ENCODE results near the gene LYRM4.
"Not testable (repeated sequence)": the region's sequence is repeated elsewhere in the genome, so short reads cannot be mapped to it uniquely, and the experiment has no call there.

Gene LYRM4

DNA sequence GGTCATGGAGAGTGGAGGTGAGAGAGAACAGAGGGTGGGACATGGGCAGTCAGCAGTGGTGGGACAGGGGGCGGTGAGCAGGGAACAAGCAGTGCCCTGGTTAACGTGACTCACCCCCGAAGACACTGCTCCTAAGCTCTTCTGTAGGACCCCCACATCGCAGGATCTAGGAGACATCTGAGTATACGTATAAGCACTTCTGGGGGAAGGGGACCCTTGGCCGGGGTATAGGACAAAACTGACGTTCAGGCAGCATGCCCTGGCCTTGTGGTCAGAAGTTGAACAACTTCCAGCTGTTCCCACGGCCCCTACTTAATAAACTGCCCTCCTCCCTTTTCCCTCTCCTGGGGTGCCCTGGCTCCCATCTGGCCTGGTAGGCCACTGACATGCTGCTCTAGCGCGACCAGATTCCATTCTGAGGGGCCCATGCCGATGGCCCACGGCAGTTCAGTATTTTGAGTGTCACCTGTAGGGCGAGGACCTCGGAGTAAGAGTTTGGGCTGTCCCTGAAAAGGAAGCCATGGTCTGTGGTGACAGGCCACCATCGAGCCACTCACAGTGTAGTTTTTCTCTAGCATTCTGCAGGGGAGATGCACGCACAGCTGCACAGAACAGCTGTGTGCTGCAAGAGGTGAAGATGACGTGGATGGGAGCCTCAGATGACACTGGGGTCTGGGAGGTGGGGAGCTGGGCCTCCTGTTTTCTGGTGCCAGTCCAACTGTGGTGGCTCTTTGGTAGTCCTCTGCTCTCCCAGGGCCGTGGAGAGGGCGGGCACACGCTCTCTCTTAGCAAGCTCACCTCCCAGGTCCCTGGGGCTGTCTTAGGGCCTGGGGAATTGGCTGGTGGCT lies 137.2 kb downstream of the LYRM4 start:
- no peak for DNase-seq (ENCODE audit: low read depth in 1 of 2, low spot score in 1 of 2)

GRCh38 chr6:5122504-5123112 lies 138.1 kb downstream of the LYRM4 start:
- DNase-seq (ENCODE audit: low read depth in 1 of 2, low spot score in 1 of 2): no peak

DNA sequence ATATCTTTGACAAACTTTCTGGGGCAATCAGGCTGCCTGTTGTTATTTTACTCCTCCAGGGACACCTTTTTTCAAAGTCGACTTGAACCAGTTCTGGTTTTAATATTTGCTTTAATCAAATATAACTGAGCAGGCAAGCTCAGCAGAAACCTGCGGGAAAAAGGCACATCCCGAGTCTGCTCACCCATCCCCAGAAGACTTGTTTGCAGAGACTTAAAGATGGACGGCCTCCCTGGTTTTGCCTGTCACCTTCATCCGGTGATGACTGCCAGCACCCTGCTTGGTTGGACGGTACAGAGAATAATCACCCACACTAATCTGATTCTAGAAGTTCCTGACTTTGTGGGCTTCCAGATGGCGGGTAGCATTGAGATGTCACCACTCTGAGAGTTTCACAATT lies 138.8 kb downstream of the LYRM4 start:
- no peak for DNase-seq (ENCODE audit: low read depth in 1 of 2, low spot score in 1 of 2)

- no peak for DNase-seq (ENCODE audit: low read depth in 1 of 2, low spot score in 1 of 2)
Measured at GRCh38 chr6:5121479-5121878, 139.3 kb downstream of the LYRM4 start.

DNA sequence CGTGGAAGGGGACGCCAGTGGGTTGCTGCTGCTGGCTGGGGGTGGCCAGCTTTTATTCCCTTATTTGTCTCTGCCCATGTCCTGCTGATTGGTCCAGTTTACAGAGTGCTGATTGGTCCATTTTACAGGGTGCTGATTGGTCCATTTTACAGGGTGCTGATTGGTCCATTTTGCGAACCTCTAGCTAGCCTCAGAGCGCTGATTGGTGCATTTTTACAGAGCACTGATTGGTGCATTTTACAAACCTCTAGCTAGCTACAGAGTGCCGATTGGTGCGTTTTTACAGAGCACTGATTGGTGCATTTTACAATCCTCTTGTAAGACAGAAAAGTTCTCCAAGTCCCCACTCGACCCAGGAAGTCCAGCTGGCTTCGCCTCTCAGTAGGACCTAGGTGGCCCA lies 140.2 kb downstream of the LYRM4 start:
- DNase-seq (ENCODE audit: low read depth in 1 of 2, low spot score in 1 of 2): not testable (repeated sequence)

DNA sequence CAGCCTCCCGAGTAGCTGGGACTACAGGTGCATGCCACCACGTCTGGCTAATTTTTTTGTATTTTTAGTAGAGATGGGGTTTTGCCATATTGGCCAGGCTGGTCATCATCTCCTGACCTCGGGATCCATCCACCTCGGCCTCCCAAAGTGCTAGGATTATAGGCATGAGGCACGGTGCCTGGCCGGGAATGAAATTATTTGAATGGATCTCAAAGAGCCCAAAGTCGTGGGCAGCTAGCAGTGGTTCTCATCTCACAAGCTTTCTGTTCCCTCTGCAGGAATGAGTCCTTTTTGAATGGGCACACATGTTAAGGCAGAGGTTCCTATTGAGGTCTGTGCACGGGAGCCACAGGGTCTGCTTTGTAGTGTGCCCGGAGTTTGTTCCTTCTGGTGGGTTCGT lies 140.7 kb downstream of the LYRM4 start:
- DNase-seq (ENCODE audit: low read depth in 1 of 2, low spot score in 1 of 2): no peak

GRCh38 chr6:5119090-5119951 lies 141.4 kb downstream of the LYRM4 start:
- DNase-seq (ENCODE audit: low read depth in 1 of 2, low spot score in 1 of 2): no peak

- DNase-seq (ENCODE audit: low read depth in 1 of 2, low spot score in 1 of 2): no peak
Measured at GRCh38 chr6:5116243-5116991, 144.3 kb downstream of the LYRM4 start.

DNA sequence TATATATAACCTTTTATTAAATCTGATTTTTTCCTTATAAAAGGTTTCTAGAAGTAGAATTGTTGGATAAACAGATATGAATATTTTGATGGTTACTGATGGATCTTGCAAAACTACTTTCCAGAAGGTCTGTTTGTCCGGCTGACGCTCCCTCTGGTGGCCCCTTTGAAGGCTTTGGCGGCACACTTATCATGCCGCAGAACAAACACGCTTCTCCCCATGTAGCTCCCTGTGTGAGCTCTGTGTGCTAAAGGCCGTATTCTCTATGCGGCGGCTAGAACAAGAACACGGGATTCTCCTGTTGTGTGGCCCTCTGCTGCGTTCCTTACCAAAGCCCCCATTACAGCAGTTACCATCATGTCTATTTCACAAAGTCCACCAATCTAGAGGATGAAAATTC lies 145.6 kb downstream of the LYRM4 start:
- no peak for DNase-seq (ENCODE audit: low read depth in 1 of 2, low spot score in 1 of 2)

GRCh38 chr6:5113096-5113495 lies 147.7 kb downstream of the LYRM4 start:
- no peak for DNase-seq (ENCODE audit: low read depth in 1 of 2, low spot score in 1 of 2)

GRCh38 chr6:5112066-5112799 lies 148.5 kb downstream of the LYRM4 start:
- DNase-seq (ENCODE audit: low read depth in 1 of 2, low spot score in 1 of 2): no peak

- DNase-seq (ENCODE audit: low read depth in 1 of 2, low spot score in 1 of 2): no peak
Measured at GRCh38 chr6:5111626-5112025, 149.1 kb downstream of the LYRM4 start.

DNA sequence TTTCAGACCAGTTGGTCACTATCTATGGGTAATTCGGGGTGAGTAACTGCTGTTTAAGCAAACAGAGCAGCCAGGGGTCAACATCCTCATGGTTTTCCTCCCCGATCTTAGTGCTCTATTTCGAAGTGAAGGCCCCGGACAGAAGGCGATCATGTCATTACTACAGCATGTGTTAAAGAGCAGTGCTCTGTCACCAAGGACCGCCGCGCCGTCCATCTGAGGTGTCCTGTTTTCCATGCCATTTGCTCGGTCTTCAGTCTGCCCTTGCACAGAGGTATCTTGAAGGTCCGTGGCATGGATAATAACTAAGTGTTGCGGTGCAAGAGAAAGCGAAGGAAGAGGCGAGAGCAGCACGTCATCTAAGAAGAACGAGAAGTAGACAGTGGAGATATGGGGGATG lies 150.5 kb downstream of the LYRM4 start:
- no peak for DNase-seq (ENCODE audit: low read depth in 1 of 2, low spot score in 1 of 2)

GRCh38 chr6:5109436-5109835 lies 151.3 kb downstream of the LYRM4 start:
- DNase-seq (ENCODE audit: low read depth in 1 of 2, low spot score in 1 of 2): no peak

DNA sequence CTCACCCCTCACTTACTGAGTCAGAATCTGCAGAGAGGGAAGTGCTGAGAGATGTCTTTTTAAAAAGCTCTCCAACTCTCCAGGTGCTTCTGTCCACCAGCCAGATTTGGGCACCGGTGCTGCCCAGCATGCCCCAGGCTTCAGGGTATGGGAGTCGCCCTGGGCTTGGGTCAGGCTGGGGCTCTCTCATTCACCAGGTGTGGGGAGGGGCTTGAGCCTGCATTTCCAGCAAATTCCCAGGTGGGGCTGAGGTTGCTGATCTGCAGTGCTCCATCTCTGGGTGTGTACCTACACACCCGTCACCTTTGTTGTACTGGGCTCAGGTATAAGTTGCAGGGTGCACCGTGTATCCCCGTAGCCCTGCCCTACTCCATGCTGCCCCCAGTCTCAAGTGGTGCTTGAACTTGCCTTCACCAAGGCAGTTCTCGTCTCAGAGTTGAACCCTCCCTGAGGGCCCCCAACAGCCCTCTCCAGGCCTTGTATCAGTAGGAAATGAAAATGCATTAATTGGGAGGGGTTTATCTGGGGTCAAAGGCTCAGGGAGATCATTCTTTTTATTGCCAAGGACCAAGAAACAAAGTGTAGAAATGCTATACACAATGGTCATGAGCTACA lies 152.1 kb downstream of the LYRM4 start:
- no peak for DNase-seq (ENCODE audit: low read depth in 1 of 2, low spot score in 1 of 2)

GRCh38 chr6:5108068-5108467 lies 152.7 kb downstream of the LYRM4 start:
- no peak for DNase-seq (ENCODE audit: low read depth in 1 of 2, low spot score in 1 of 2)

- no peak for DNase-seq (ENCODE audit: low read depth in 1 of 2, low spot score in 1 of 2)
Measured at GRCh38 chr6:5107341-5107740, 153.4 kb downstream of the LYRM4 start.

DNA sequence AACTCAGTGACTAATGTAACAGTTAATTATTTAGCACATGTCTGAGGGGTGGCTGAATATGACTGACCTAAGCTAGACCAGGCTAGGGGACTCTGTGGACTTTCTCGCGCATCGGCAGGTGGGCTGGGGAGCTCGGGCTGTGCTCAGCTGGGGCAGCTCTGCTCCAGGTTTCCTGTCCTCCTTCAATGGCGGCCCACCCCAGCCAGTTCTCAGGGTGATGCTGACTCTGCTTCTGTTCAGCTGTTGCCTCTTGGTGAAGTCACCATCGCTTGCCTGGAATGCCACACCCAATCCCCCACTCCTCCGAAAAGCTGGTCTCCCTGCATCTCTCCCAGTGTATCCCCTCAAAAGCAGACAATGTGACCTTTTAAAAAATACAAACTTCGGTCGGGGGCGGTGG lies 155.6 kb downstream of the LYRM4 start:
- DNase-seq (ENCODE audit: low read depth in 1 of 2, low spot score in 1 of 2): no peak

GRCh38 chr6:5104667-5105066 lies 156.1 kb downstream of the LYRM4 start:
- DNase-seq (ENCODE audit: low read depth in 1 of 2, low spot score in 1 of 2): no peak

GRCh38 chr6:5103250-5103649 lies 157.5 kb downstream of the LYRM4 start:
- DNase-seq (ENCODE audit: low read depth in 1 of 2, low spot score in 1 of 2): no peak
